Body of pancreas (tissue), 4 donors: ENCODE data around the gene TUBGCP5.

Source experiments
- CTCF ChIP-seq, 7 experiments: fragments of 450-650 bp in 4 of 7; fragments of 200-600 bp in 3 of 7; sonication (generic) in 3 of 7; IDR thresholded peaks; one replicate each; pipeline ENCODE4 v1.5.1; 2016 to 2019; ENCODE audit warnings: antibody characterized with exemption in 7 of 7
- POLR2A ChIP-seq, 3 donors: fragments of 450-650 bp; IDR thresholded peaks; one replicate each; pipeline ENCODE4 v1.6.1; 2016; ENCODE audit warnings: antibody characterized with exemption in 3 of 3, mild to moderate bottlenecking in 2 of 3

GRCh38 chr15:22995795-22996194 is 43.6 kb downstream of the TUBGCP5 start:
- TF ChIP-seq CTCF (IDR thresholded peaks at IDR 0.05) (no peak), POLR2A (IDR thresholded peaks at IDR 0.05) (no peak)
